Neural progenitor cell (in vitro differentiated cells): Measurements from ENCODE around the gene MINDY1.

Experiments used
- EZH2 ChIP-seq: fragments of 200-600 bp; sonication (generic); IDR thresholded peaks from 2 replicates; pipeline ENCODE4 v1.6.1; 2017; ENCODE audit warnings: antibody characterized with exemption, mild to moderate bottlenecking, moderate library complexity
- EZH2phosphoT487 ChIP-seq: fragments of 200-600 bp; sonication (generic); IDR thresholded peaks from 2 replicates; pipeline ENCODE4 v1.6.1; 2017; ENCODE audit warnings: antibody characterized with exemption
- TF ChIP-seq, protein P1 (sequence below): fragments of 200-600 bp; sonication (generic); IDR thresholded peaks from 2 replicates; pipeline ENCODE4 v1.5.1; 2017; ENCODE audit warnings: antibody characterized with exemption, mild to moderate bottlenecking

DNA sequence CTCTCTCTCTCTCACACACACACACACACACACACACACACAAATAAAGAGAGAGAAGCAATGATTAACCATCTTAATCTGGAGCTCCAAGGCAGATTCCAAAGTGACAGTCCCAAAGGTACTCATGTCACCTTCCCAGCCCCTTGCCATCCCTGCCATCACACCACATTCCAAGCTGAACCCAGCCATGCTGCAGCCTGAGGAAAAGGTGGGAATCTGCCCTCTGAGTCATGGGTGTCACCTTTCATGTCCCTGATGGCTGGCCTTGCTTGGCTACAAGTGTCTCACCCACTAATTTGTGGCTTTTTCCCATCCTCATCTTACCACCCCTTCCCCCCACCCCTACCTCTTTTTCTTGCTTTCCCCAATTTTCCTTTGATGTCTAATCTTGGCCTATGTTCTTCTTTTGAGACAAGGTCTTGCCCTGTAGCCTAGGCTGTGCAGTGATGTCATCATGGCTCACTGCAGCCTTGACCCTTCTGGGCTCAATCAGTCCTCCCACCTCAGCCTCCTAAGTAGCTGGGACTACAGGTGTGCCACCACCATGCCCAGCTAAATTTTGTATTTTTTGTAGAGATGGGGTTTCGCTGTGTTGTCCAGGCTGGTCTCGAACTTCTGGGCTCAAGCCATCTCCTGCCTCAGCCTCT, 21.4 kb downstream of the MINDY1 start:
- TF ChIP-seq, protein P1, sequence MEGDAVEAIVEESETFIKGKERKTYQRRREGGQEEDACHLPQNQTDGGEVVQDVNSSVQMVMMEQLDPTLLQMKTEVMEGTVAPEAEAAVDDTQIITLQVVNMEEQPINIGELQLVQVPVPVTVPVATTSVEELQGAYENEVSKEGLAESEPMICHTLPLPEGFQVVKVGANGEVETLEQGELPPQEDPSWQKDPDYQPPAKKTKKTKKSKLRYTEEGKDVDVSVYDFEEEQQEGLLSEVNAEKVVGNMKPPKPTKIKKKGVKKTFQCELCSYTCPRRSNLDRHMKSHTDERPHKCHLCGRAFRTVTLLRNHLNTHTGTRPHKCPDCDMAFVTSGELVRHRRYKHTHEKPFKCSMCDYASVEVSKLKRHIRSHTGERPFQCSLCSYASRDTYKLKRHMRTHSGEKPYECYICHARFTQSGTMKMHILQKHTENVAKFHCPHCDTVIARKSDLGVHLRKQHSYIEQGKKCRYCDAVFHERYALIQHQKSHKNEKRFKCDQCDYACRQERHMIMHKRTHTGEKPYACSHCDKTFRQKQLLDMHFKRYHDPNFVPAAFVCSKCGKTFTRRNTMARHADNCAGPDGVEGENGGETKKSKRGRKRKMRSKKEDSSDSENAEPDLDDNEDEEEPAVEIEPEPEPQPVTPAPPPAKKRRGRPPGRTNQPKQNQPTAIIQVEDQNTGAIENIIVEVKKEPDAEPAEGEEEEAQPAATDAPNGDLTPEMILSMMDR: no peak
- TF ChIP-seq EZH2 (no peak), EZH2phosphoT487 (no peak)
